SK-N-SH treated with all-trans-retinoic acid at 6 μM for 48 hours (cell line): ENCODE data around the gene GPR183.
A peak's percentile ranks its signal among the peaks of the same experiment; 100 is the strongest.

Experiments used
- ATAC-seq: fragments of 200-7000 bp; cut with Tn5 transposase; 3 replicates; pipeline ENCODE4 v1.9.1; 2020; ENCODE audit warnings: mild to moderate bottlenecking, moderate library complexity
- ARNTL ChIP-seq: fragments of 450-650 bp; formaldehyde crosslinking; IDR thresholded peaks from 2 replicates; pipeline ENCODE4 v1.5.0; 2020; ENCODE audit warnings: low read depth, mild to moderate bottlenecking, moderate library complexity, borderline replicate concordance
- BACH2 ChIP-seq: fragments of 250-450 bp; sonication (Bioruptor Pico); IDR thresholded peaks from 2 replicates; pipeline ENCODE4 v1.9.0; 2021; ENCODE audit warnings: mild to moderate bottlenecking, borderline replicate concordance
- ESRRG ChIP-seq: fragments of 250-450 bp; sonication (Bioruptor Pico); IDR thresholded peaks from 2 replicates; pipeline ENCODE4 v1.6.1; 2021; ENCODE audit warnings: mild to moderate bottlenecking
- ISL1 ChIP-seq: fragments of 250-450 bp; sonication (Bioruptor Pico); IDR thresholded peaks from 2 replicates; pipeline ENCODE4 v2.1.2; 2022; ENCODE audit warnings: mild to moderate bottlenecking, moderate library complexity
- OSR1 ChIP-seq: fragments of 250-450 bp; sonication (Bioruptor Pico); IDR thresholded peaks from 2 replicates; pipeline ENCODE4 v1.8.0; 2022; ENCODE audit warnings: moderate library complexity, mild to moderate bottlenecking, inconsistent platforms
- POU6F1 ChIP-seq: fragments of 250-450 bp; sonication (Bioruptor Pico); IDR thresholded peaks from 2 replicates; pipeline ENCODE4 v1.8.0; 2021; ENCODE audit warnings: low read depth, mild to moderate bottlenecking, moderate library complexity, borderline replicate concordance
- PPARA ChIP-seq: fragments of 250-450 bp; sonication (Bioruptor Pico); IDR thresholded peaks from 2 replicates; pipeline ENCODE4 v1.5.0; 2020; ENCODE audit warnings: mild to moderate bottlenecking, borderline replicate concordance
- RARB ChIP-seq: fragments of 250-450 bp; sonication (Bioruptor Pico); IDR thresholded peaks from 2 replicates; pipeline ENCODE4 v1.8.0; 2021; ENCODE audit warnings: mild to moderate bottlenecking, moderate library complexity
- SNAI2 ChIP-seq: fragments of 250-450 bp; sonication (Bioruptor Pico); IDR thresholded peaks from 2 replicates; pipeline ENCODE4 v1.5.0; 2020; ENCODE audit warnings: mild to moderate bottlenecking, moderate library complexity
- TOX ChIP-seq: fragments of 250-450 bp; sonication (Bioruptor Pico); IDR thresholded peaks from 2 replicates; pipeline ENCODE4 v1.8.0; 2021; ENCODE audit warnings: mild to moderate bottlenecking, moderate library complexity, borderline replicate concordance
- ZC3H10 ChIP-seq: fragments of 250-450 bp; sonication (Bioruptor Pico); IDR thresholded peaks from 2 replicates; pipeline ENCODE4 v1.5.1; 2021; ENCODE audit warnings: mild to moderate bottlenecking, moderate library complexity
- ZFP3 ChIP-seq: fragments of 250-450 bp; sonication (Bioruptor Pico); IDR thresholded peaks from 2 replicates; pipeline ENCODE4 v1.5.0; 2020; ENCODE audit warnings: mild to moderate bottlenecking, moderate library complexity
- ZFP30 ChIP-seq: fragments of 450-650 bp; formaldehyde crosslinking; IDR thresholded peaks from 2 replicates; pipeline ENCODE4 v1.5.0; 2022; ENCODE audit warnings: mild to moderate bottlenecking, moderate library complexity
- ZNF565 ChIP-seq: fragments of 450-650 bp; formaldehyde crosslinking; conservative IDR thresholded peaks from 2 replicates; pipeline ENCODE4 v1.5.0; 2020; ENCODE audit warnings: low read depth, mild to moderate bottlenecking, moderate library complexity
- ZNF70 ChIP-seq: fragments of 450-650 bp; formaldehyde crosslinking; IDR thresholded peaks from 2 replicates; pipeline ENCODE4 v1.5.0; 2020; ENCODE audit warnings: mild to moderate bottlenecking, moderate library complexity
- ZNF8 ChIP-seq: fragments of 450-650 bp; formaldehyde crosslinking; IDR thresholded peaks from 2 replicates; pipeline ENCODE4 v1.5.0; 2020; ENCODE audit warnings: mild to moderate bottlenecking, moderate library complexity
- TF ChIP-seq, protein P1 (sequence below): fragments of 250-450 bp; sonication (Bioruptor Pico); IDR thresholded peaks from 2 replicates; pipeline ENCODE4 v1.5.0; 2020; ENCODE audit warnings: mild to moderate bottlenecking, moderate library complexity

The GPR183 gene

GRCh38 chr13:99321709-99322108 is 14.5 kb upstream of the GPR183 start (continued):
- TF ChIP-seq, protein P1, sequence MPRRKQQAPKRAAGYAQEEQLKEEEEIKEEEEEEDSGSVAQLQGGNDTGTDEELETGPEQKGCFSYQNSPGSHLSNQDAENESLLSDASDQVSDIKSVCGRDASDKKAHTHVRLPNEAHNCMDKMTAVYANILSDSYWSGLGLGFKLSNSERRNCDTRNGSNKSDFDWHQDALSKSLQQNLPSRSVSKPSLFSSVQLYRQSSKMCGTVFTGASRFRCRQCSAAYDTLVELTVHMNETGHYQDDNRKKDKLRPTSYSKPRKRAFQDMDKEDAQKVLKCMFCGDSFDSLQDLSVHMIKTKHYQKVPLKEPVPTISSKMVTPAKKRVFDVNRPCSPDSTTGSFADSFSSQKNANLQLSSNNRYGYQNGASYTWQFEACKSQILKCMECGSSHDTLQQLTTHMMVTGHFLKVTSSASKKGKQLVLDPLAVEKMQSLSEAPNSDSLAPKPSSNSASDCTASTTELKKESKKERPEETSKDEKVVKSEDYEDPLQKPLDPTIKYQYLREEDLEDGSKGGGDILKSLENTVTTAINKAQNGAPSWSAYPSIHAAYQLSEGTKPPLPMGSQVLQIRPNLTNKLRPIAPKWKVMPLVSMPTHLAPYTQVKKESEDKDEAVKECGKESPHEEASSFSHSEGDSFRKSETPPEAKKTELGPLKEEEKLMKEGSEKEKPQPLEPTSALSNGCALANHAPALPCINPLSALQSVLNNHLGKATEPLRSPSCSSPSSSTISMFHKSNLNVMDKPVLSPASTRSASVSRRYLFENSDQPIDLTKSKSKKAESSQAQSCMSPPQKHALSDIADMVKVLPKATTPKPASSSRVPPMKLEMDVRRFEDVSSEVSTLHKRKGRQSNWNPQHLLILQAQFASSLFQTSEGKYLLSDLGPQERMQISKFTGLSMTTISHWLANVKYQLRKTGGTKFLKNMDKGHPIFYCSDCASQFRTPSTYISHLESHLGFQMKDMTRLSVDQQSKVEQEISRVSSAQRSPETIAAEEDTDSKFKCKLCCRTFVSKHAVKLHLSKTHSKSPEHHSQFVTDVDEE (CRISPR knock-in tag) = no peak
- TF ChIP-seq ZNF70 (CRISPR knock-in tag) = no peak
- TF ChIP-seq ZC3H10 (CRISPR knock-in tag) = no peak
- no peak for TF ChIP-seq SNAI2 (CRISPR knock-in tag)
- no peak for TF ChIP-seq PPARA (CRISPR knock-in tag)
- TF ChIP-seq BACH2 (CRISPR knock-in tag) = no peak
- TF ChIP-seq, all 23 proteins: peak for 0

GRCh38 chr13:99320693-99321481 is 13.7 kb upstream of the GPR183 start:
- TF ChIP-seq POU6F1 (CRISPR knock-in tag) (no peak), ISL1 (CRISPR knock-in tag) (peak; percentile 47; the same call in 1 of the 2 replicates)
- peak; percentile 61 for ATAC-seq

DNA sequence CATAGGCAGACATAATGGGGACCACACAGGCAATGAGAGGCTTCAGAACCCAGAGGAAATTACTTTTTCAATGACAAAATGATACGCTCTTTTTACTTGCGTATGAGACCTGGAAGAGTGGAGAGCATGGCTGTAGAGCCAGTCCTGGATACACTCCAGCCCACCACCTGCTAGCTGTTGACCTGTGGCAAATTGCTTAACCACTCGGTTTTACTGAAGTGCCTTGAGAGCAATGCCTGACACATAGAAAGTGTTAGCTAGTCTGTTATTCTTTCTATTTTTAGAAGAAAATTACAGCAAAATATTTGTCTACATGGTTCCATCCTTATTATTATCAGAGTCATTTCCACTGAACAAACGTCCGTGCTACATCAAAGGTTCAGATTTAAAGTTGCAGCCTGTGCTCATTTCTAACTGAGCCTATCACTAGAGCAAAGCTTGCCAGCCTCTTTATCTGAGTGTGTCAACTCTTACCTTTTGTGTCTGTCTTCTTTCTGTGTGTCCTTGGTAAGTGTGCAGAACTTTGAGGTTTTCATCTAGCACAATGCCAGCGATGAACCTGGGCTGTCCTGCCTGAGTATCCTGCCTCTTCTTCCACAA is 9.6 kb upstream of the GPR183 start:
- ATAC-seq = no peak
- TF ChIP-seq OSR1 (no peak), SNAI2 (CRISPR knock-in tag) (no peak), ZNF8 (CRISPR knock-in tag) (no peak), ISL1 (CRISPR knock-in tag) (no peak), TOX (CRISPR knock-in tag) (no peak), ARNTL (CRISPR knock-in tag) (no peak), ZFP3 (CRISPR knock-in tag) (no peak), ZNF70 (CRISPR knock-in tag) (no peak), ZFP30 (CRISPR knock-in tag) (no peak), PPARA (CRISPR knock-in tag) (no peak), RARB (CRISPR knock-in tag) (no peak)
- TF ChIP-seq, protein P1 (CRISPR knock-in tag) = no peak

- TF ChIP-seq TOX (CRISPR knock-in tag) (no peak), ZNF565 (no peak), ARNTL (CRISPR knock-in tag) (no peak), POU6F1 (CRISPR knock-in tag) (no peak), RARB (CRISPR knock-in tag) (no peak), SNAI2 (CRISPR knock-in tag) (no peak), ESRRG (CRISPR knock-in tag) (no peak), ZFP3 (CRISPR knock-in tag) (no peak), OSR1 (no peak), ZNF70 (CRISPR knock-in tag) (no peak), BACH2 (CRISPR knock-in tag) (no peak), PPARA (CRISPR knock-in tag) (no peak)
- TF ChIP-seq, protein P1 (CRISPR knock-in tag) = no peak
- ATAC-seq = no peak
Measured at GRCh38 chr13:99316224-99316623, 9.0 kb upstream of the GPR183 start.
